Stimulated activated CD4-positive, alpha-beta T cell treated with anti-CD3 and anti-CD28 coated beads, Interleukin-1b, Interleukin-23, amount 100 ng/mL, for 24 hours (primary cell): ENCODE results near the gene SNX9.
"Not testable (repeated sequence)": the region's sequence is repeated elsewhere in the genome, so short reads cannot be mapped to it uniquely, and the experiment has no call there.

ENCODE experiments used
- DNase-seq, 4 experiments: peaks; one replicate each; pipeline ENCODE4 v3.0.0-alpha.2; 2020; ENCODE audit warnings: low read depth in 4 of 4, low spot score in 1 of 4

Gene SNX9

DNA sequence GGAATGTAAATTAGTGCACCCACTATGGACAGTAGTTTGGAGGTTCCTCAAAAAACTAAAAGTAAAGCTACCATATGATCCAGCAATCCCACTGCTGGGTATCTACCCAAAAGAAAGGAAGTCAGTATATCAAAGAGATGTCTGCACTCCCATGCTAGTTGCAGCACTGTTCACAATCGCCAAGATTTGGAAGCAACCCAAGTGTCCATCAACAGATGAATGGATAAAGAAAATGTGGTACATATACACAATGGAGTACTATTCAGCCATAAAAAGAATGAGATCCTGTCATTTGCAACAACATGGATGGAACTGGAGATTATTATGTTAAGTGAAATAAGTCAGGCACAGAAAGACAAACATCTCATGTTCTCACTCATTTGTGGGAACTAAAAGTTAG is 127.9 kb downstream of the SNX9 start:
- not testable (repeated sequence) for DNase-seq

DNA sequence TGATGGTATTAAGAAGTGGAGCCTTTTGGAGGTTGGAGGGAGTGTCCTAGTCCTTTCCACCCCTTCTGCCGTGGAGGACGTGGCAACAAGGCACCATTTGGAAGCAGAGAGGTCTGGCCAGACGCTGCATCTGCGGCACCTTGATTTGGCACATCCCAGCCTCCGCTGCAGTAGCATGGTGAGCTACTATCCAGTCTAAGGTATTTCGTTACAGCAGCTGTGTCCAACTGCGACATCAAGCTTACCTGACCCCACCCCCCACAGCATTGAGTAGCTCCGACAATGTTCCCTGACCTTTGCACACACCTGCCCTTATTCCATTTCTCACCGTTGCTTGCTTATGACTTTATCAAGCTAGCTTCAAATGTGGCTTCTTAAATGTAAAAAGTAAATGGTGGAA is 128.8 kb downstream of the SNX9 start:
- DNase-seq, result no peak

DNA sequence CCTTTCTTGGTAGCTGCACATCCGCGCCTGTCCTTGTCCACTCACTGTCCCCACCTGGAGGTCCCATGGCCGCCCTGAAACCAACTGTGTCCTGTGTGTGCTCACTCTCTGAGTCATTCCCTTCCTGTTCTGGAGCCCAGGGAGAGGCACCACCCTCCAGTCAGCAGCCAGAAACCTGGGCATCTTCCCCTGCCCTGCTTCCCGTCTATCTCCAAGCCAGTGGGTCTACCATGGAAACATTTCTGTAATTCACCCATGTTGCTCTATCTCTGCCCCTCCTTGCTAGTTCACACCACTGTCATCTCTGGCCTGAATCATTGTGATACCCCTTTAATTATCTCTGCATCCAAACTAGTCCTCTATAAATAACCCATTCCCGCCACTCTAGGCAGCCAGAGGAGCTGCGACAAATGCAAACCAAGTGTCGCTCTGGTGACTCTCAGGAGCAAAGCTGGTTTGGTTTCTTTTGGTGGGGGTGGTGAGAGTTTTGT is 129.9 kb downstream of the SNX9 start:
- DNase-seq, result no peak

DNA sequence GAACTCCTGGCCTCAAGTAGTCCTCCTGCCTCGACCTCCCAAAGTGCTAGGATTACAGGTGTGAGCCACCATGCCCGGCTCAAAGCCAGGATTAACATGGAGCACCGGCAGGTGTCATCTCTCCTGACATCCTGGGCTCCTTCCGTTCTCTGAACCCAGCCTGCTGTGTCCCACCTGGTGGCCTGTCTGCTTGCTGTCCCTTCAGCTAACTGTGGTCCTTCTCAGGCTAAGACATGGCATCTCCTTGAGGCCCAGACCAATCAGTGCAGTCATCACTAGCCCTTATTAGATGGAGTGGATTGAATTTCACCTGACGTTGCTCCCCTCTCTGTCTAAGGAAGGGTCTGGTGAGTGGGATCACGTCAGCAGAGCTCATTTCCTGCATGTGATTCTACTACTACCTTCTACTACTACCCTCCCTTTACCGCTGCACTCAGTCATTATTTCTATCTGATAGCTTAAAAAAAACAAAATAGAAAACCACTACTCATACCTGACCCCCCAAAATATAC is 130.6 kb downstream of the SNX9 start:
- DNase-seq, result no peak

DNA sequence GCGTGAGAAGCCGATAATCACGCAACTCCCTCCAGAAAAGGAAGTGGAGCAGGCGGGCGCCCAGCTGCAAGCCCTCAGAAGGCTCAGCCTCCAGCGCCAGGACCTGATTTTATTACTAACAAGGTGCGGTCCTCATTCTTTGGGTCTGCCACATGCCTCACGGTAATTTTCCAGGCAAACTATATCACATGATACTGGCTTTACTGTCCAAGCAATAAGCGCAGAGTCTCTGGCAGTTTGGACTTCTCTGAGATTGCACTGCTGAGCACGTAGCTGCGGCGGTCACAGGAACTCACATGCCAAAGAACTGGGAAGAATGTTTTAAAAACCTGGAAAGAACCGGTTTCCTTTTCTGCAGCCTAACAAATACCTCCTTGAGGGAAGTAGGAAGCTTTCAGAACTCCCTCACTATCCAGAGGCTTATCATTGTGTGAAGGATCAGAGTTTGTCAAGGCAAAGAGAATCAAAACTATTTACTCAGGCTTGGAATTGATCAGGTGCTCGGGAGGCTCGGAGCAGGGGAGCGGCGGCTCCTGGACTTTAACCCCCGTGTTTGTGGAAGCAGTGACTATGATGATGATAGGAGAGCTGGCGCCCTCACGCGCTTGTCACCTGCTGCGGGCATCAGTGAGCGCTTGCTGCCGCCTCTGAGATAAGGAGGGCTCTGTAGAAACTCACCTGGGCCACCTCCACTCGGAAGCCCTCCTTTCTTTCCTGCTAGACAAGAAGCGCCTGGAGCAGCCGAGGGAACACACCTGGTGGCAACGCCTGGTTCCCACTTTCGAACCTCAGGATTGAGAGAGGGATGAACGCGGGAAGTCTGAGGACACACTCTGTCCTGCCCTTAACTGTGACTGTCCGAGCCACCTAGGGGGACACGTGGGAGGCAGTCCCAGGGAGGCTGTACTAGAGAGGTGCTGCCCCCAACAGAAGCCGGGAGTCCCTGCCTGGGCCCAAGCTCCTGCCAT is 131.4 kb downstream of the SNX9 start:
- no peak for DNase-seq

DNA sequence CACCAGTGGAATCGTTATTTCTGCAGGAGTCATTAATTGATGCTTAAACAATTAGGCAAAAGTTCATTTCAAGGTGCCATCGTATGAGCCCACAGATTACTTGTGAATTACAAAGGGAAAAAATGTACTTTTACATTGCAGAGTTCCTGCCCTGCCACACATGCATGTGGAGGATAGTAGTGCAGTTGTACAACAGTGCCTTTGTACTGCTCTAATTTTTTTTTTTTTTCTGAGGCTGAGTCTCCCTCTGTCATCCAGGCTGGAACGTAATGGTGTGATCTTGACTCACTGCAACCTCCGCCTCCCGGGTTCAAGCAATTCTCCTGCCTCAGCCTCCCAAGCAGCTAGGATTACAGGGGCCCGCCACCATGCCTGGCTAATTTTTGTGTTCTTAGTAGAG is 132.6 kb downstream of the SNX9 start:
- DNase-seq, result no peak

DNA sequence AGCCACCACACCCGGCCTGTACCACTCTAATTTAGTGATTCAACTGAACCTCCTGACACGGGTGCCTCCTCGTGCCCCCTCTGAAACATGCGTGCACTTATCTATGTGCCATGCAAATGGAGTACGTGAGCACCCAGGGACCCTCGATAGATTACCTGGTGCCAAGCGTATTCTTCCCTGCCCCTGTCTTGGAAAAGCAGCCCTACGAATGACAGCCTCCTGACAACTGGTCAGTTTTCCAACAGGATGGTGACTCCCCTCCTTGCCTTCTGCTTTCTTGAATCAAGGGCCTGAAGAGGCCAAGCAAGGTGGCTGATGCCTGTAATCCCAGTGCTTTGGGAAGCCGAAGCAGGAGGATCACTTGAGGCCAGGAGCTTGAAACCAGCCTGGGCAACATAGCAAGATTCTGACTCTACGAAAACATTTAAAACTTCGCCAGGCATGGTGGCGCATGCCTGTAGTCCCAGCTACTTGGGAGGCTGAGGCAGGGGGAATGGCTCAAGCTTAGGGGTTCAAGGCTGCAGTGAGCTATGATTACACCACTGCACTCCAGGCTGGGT is 133.2 kb downstream of the SNX9 start:
- DNase-seq, result no peak

DNA sequence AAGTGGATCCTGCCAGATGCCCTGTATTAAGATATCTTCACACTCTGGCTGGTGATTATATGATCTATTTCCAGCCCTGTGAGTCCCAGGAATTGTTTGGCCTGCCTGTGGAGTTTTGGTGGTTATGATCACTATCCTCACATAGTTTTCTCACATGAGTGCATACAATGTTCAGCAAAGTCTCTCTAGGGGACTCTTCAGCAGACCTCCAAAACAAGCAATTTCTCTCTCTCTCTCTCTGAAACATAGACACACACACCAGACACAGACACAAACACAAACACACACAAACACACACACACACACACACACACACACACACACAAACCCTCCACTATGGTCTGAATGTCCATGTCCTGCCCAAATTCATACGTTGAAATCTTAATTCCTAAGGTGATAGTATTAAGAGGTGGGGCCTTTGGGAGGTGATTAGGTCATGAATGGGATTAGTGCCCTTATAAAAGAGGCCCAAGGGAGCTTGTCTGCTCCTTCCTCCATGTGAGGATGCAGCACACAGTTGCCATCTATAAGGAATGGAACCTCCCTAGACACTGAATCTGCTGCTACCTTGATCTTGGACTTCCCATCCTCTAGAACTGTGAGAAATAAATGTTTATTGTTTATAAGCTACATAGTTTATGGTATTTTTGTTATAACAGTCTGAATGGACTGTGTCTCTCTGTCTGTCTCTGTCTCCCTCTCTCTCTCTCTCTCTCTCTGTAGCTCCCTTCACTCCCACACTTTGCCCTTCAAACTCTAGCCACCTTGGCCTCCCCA is 136.6 kb downstream of the SNX9 start:
- DNase-seq, result no peak

DNA sequence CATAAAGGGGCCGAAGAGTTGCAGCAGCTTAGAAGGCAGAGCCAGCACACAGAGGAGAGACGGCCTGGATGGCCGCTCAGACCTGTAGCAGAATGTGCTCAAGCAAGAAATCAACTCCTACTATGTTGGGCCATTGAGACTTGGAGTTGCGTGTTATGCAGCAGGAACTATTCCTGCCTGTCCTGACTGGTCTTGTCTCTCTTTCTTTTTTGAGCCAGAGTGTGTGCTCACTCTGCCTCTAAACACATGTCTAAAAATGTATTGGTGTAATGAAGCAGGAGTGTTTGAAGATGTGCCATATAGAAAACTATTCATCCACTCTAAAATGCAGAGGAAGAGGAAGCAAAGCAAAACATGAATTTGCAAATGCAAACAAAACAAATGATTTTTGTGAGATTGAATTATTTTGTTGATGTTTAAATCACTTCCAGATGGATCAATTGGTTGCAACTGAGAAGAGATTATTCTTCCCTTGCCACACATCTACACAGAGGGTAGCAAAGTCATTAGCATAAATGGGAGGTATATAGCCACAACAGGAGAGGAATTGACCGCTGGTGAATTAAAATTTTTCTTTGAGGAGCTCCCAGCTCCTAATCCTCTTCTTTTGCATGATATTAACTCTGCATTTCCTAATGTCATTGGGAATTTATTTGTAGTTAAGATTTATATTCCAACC is 138.2 kb downstream of the SNX9 start:
- DNase-seq, result no peak

DNA sequence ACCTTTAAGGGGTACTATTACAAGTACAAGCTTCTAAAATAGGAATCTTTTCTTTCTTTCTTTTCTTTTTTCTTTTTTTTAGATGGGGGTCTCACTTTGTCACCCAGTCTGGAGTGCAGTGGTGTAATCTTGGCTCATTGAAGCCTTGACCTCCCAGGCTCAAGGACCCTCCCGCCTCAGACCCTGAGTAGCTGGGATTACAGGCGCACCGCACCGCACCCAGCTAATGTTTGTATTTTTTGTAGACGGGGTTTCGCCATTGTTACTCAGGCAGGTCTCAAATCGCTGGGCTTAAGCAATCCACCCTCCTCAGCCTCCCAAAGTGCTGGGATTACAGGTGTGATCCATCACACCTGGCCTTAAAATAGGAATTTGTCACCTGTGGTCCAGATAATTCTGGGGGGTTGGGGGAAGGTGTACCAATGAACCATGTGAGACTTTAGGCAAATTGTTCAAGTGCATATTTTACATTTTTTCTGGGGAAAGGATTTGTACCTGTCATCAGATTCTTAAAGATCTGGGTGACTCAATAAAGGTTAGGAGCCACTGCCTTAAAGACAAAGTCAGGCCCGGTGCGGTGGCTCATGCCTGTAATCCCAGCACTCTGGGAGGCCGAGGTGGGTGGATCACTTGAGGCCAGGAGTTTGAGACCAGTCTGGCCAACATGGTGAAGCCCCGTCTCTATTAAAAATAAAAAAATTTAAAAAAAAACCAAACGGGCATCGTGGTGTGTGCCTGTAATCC is 139.0 kb downstream of the SNX9 start:
- no peak for DNase-seq

DNA sequence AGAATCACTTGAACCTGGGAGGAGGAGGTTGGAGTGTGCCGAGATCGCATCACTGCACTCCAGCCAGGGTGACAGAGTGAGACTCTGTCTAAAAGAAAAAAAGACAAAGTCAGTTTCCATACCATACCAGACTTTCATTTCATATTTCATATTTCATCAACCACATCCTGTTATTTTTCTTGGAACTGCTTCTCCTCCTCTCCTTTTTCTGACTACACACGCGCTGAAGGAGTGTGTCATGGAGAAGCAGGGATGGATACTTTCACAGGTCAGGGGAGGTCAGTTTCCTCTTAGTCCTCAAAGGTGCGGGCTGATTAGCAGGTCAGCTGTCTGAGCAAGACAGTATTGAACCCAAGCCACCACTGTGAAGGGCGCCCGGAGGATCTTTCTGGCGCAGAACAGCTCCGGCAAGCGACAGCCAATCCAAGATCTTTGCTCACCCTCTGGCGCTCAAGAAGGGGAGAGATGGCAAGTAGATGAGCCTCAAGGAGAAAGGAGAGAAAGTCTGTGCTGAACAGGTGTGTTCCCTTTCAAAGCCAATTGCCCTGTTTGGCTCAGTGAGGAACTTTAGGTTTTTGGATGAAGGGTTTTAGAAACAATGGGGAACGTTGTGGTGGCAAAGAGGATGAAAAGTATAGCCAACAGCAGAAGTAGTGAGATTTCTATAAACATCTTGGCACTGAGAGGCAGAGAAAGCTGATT is 139.7 kb downstream of the SNX9 start:
- DNase-seq, result no peak

DNA sequence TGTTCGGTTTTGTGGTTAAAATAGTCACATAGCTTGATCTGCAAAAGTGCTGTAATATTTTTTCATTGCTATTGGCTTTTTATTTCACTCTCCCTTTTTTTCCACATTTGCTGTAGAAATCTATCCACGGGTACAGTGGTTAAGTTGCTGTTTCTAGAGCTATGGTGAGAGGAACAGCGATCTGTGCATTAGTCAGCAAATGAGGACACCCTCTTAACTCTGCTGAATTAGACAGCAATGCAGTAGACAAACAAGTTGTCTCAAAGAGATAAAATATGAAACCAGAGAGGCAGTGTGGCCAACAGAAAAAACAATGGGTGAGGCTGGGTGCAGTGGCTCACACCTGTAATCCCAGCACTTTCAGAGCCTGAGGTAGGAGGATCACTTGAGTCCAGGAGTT is 141.1 kb downstream of the SNX9 start:
- DNase-seq, result no peak

DNA sequence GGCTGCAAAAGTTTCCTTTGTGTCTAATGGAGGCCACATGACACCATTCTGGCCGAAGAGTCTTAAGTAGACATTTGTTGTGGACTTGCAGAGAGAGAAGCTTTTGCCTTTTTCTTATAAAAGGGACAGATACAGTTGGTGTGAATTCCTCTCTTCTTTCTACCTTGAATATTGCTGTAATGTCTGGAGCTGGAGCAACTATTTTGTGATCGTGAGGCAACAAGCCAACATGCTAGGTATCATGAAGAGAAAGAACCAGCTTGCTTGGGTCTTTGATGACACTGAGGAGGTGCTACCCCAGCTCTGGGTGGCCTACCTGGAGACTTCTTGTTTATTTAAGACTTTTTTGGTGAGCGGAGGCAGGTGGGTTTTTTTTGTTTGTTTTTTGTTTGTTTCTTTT is 142.3 kb downstream of the SNX9 start:
- no peak for DNase-seq

DNA sequence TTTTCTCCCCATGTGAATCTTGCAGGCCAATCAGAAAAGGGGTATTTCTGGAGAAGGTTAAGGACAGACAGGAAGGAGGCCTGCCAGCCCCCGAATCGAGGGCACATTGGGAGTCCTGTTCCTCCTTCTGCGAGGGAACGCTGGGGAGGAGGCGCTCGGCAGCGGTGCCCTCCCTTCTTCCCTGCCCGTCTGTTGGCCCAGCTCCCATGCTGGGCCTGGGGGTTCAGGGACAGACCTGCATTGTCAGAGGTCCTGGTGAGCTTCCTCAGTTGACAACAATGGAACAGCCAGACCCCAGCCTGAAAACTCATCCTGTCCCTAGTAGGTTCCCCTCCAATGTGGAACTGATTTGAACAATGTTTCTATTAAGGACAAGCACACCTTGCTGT is 143.5 kb downstream of the SNX9 start:
- no peak for DNase-seq

DNA sequence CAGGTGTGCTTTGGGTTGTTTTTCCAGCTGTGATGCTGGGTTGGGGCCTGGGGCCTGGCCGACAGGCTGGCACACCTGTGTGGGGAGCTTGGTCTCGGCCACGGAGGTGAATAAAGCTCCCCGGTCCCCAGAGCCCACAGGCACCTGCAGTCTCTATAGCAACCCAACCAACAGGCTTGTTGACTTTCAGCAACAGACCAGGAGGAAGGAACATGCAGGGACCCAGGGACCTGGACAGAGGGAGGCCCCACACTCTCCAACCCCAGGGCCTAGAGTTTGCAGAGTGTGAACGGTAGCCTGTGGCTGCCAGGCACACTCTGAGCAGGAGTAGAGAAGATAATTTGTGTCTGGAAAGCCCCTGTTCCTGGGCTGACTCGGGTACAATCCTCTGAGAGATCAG is 144.0 kb downstream of the SNX9 start:
- DNase-seq, result no peak

DNA sequence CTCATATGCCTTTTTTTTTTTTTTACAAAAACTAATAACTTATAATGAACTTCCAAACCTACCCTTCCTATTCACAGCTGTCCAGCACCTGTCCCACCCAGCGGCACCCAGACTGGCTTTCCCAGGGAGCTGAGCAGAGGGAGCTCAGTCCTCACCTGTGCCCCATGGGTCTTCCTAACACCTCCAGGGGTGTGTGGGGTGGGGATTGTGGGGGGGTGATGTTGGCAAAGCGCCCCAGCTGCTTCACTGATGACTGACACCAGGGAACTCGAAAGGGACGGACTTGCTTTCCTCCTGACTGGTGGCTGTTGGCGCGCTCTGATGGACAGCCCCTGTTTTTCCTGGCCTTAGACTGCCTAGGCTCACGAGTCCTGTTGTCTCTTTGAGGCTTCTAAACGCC is 144.4 kb downstream of the SNX9 start:
- no peak for DNase-seq

DNA sequence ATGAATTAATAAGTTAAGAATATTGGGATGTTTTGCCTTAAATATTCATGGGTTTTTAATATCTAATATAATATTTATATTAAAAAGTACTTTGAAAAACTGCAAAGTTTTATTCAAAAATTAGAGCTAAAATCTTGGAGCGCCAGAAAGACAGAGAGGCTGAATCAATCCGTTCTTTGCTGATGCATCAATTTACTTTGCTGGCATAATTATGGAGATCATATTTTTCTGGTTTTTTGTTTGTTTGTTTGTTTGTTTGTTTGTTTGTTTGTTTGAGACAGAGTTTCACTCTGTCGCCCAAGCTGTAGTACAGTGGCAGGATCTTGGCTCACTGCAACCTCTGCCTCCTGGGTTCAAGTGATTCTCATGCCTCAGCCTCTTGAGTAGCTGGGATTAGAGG is 149.1 kb downstream of the SNX9 start:
- DNase-seq, result not testable (repeated sequence)

DNA sequence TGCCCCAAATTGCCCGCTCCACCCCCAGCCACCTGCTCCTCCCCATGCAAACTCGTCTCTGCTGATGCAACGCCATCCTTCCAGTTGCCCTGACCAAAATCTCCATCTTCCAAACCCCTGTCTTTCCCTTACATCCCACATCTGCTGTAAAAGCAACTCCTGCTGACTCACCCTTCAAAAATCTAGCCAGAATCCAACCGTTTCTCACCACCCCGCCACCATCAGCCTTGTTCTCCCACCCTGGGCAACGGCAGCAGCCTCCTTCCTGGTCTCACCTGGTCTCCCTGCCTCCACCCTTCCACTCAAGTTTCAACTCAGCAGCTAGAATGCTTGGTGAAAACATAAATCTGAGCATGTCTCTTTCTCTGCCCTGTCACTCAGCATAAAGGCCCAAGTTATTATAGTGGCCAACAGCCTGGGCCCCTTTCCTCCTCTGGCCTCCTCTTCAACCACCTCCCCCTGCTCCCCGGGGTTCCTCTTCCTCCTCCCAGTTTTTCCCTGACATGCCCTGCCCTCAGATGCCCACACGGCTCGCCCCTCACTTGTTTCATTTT is 151.4 kb downstream of the SNX9 start:
- DNase-seq, result no peak

DNA sequence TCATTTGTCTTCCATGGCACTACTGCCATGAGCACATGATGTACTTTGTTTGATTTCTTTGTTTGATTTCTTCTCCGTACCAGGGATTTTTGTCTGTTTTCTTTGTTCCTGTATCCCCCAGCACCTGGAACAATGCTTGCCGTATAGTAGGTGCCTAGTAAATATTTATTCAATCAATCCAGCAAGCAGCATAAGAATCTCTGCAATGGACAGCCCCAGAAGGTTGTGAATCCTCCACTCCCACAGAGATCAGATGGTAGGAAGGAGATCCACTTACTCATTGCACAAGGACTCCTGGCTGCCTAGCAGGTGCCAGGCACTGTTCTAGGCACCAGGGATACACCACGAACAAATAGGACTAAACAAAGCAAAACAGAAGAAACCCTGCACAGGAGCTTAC is 151.9 kb downstream of the SNX9 start:
- DNase-seq, result no peak
